Measurements from ENCODE around the gene ABLIM1. TPM values are rescaled to one million over a fixed set of nuclear protein-coding genes. Genes with fewer than 3 reads are reported as not detected.

The ABLIM1 gene
- total RNA-seq, 2 experiments from 2014 or later, result 114 to 116 TPM

DNA sequence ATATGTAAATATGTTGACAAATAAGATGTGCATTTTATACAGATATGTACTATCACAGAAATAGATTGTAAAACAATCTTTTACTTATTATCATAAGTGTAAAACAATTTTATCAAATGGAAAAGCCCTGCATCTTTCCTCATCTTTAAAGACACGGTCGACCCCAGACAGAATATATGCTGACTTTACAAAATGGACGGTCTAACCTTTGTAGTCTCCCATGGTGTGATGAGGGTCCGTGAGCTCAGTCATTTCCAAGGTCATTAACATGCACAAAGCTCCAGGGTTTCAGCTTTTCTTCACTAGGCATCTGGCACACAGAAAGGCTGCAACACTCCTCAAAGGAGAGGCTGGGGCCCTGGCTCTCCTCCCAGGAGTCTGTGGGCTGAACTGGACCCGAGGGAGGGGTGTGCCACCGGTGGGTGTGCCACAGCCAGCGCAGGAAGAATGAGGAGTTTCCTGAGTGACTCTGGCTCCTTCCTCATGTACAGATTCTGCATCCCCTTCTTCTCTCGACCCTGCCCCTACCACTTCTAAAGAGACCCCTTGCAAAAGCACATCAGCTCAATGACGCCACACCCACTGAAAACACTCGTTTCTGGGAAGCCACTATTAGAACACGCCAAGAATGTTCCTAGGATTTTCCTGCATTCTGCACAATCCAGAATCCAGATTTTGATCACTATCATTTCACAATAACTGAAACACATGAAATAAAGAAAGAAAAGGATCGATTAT lies 26.2 kb upstream of the ABLIM1 start:
- Mint-ChIP-seq H3K4me3 (no peak overlapping the region), H3K9me3 (no peaks in the 10 kb centered on the region), H3K36me3 (no peaks in the 10 kb centered on the region), H3K4me1 (no peaks in the 10 kb centered on the region), H3K27me3 (no peaks in the 10 kb centered on the region), H3K27ac (no peak overlapping the region)
- DNase-seq, result no peak

DNA sequence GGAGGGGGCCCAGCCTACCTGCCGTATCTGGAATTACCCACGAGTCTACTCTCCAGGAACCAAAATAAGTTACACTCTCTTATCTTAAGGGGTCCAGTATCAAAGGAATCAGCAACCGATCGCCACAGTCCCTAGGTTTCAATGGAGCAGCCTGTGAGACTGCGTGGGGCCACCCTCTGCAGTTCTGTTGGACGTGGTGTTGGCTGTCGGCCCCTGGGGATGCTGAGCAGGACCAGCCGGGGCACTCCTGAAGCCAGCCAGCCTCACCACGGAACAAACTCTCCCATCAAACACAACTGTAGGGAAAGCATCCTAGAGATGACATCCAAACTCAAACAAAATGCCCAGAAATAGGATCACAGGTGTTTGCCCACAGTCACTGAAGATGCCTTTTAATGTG lies 25.5 kb upstream of the ABLIM1 start:
- no peak overlapping the region for H3K4me3 Mint-ChIP-seq

DNA sequence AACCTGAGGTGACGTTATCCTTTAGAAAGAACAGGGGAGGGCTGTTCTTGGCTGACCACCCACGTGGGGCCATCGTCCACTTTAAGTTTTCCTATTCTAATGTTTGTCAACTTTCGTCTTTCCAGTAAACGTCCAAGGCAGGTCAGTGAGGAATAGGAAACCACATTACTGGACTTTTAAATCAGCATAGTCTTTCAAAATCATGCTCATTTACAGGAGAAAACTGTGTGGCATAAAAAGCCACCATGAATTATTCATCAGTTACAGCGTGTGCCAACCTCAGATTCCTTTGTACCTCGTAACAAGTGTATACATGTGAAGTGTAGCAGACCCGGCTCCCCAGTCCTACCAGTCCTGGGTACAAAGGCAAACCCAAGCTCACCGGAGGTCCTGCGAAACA lies 25.1 kb upstream of the ABLIM1 start:
- no peak overlapping the region for H3K4me3 Mint-ChIP-seq

More for the DNA sequence above, 25.5 kb upstream of the ABLIM1 start:
- Mint-ChIP-seq H3K36me3 (no peaks in the 10 kb centered on the region), H3K9me3 (no peaks in the 10 kb centered on the region), H3K4me1 (no peaks in the 10 kb centered on the region), H3K27ac (no peak overlapping the region), H3K27me3 (no peaks in the 10 kb centered on the region)
- no peak for DNase-seq

DNA sequence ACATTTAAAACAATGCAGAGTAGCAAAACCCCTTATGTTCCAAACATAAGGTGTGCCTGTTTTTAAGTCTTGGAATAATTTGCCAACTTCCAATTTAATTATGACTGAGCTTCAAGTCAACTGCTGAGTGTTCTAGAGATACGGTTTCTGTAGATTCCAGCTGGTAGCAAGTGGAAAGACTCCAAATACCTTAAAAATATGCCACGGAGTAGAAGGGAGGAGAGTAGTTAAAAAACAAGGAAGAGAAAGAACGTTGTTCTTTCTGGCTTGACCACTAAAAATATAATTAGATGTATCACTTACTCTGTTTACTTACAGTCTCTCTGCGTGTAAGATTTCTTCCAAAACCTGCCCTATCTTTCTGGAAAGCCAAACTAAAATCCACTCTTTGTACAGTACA lies 24.5 kb upstream of the ABLIM1 start:
- Mint-ChIP-seq H3K4me3 (no peak overlapping the region), H3K27ac (no peak overlapping the region)

More for the DNA sequence above, 25.1 kb upstream of the ABLIM1 start:
- no peaks in the 10 kb centered on the region for H3K36me3 Mint-ChIP-seq
- no peaks in the 10 kb centered on the region for H3K4me1 Mint-ChIP-seq
- H3K27me3 Mint-ChIP-seq, result no peaks in the 10 kb centered on the region
- DNase-seq, result no peak
- H3K9me3 Mint-ChIP-seq, result no peaks in the 10 kb centered on the region
- no peak overlapping the region for H3K27ac Mint-ChIP-seq

DNA sequence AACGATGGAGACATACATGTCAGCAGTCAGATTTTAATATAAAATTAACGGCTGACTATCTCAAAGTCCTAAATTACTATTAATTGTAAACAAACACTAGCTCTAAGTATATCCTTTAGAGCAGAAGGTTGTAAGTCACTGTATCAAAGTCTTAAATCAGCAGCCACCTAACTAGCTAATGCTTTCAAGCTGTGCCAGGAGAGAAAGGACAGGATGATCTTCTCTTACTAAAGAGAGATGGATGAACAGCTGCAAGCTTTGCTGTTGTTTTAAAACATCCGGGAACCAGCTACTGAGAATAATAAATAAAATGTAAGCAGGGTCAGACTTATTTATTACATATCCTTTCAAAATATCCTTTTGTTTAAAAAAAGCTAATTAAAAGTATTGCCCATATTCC lies 24.0 kb upstream of the ABLIM1 start:
- Mint-ChIP-seq H3K4me1 (no peaks in the 10 kb centered on the region), H3K4me3 (no peak overlapping the region), H3K9me3 (no peaks in the 10 kb centered on the region), H3K36me3 (no peaks in the 10 kb centered on the region), H3K27ac (no peak overlapping the region), H3K27me3 (no peaks in the 10 kb centered on the region)
- no peak for DNase-seq

More for the DNA sequence above, 24.5 kb upstream of the ABLIM1 start:
- no peaks in the 10 kb centered on the region for H3K36me3 Mint-ChIP-seq
- H3K27me3 Mint-ChIP-seq, result no peaks in the 10 kb centered on the region
- H3K9me3 Mint-ChIP-seq, result no peaks in the 10 kb centered on the region
- no peaks in the 10 kb centered on the region for H3K4me1 Mint-ChIP-seq
- no peak for DNase-seq

DNA sequence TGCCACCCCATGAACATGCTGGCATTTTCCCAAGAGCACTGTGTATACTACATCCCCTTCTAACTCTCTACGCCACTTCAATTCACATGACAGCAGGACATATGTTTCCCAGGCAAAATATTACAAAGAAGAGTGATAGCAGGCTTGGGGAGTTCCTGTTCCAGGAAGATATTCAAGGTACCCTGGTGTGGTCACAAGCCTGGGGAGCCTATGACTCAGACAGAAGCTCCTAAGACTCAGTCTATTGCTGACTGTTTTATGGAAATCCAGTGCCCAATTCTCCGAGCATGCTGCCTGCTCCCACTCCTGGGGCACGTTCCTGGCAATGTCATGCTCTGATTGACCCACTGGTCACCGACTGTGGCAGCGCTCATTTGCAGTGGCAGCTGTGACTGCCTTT lies 23.5 kb upstream of the ABLIM1 start:
- Mint-ChIP-seq H3K9me3 (no peaks in the 10 kb centered on the region), H3K4me1 (no peaks in the 10 kb centered on the region), H3K36me3 (no peaks in the 10 kb centered on the region), H3K27me3 (no peaks in the 10 kb centered on the region), H3K4me3 (no peak overlapping the region), H3K27ac (no peak overlapping the region)
- DNase-seq, result no peak

DNA sequence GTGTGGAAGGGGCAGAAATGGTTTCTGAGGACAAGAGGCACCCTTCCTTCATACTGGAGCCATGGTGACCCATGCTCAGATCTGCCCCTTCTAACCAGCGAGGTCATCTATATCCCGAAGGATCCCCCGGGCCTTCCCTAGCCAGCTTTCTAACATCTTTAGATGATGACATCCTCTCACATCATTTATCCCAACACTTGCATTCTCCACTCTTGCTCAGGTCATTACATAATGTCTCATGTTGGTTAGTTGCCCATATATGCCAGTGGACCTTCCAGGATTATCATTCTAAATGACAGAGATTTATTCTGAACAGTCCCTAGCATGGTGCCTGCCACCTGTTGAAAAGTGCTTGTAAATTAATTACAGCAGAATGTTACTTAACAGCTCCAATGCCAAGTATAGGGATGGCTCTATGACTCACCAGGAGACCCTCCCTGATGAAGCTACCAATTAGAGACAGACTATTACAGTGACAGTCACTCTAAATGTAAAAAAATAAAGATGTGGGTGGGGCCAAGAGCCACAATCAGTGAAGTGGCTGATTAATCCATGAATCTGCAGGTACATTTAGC lies 22.6 kb upstream of the ABLIM1 start:
- Mint-ChIP-seq H3K27ac (no peak overlapping the region), H3K4me1 (no peaks in the 10 kb centered on the region), H3K27me3 (no peaks in the 10 kb centered on the region), H3K9me3 (no peaks in the 10 kb centered on the region), H3K36me3 (no peaks in the 10 kb centered on the region), H3K4me3 (no peak overlapping the region)
- no peak for DNase-seq

DNA sequence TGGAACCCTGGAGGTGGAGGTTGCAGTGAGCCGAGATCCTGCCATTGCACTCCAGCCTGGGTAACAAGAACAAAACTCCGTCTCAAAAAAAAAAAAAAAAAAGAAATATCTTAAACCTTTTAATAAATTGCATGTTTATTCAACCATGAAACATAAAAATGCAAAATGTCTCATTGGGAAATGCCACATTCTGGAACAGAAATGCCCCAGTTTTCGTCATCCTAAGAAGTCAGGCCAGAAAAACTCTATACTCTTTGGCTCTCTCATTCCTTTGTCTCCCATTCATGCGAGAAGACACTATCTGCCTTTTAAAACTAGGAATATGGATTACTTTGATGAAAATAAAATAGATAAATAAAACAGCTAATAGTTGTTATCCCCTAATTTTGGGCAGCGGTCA lies 21.5 kb upstream of the ABLIM1 start:
- DNase-seq, result no peak
- Mint-ChIP-seq H3K27me3 (no peaks in the 10 kb centered on the region), H3K9me3 (no peaks in the 10 kb centered on the region)

DNA sequence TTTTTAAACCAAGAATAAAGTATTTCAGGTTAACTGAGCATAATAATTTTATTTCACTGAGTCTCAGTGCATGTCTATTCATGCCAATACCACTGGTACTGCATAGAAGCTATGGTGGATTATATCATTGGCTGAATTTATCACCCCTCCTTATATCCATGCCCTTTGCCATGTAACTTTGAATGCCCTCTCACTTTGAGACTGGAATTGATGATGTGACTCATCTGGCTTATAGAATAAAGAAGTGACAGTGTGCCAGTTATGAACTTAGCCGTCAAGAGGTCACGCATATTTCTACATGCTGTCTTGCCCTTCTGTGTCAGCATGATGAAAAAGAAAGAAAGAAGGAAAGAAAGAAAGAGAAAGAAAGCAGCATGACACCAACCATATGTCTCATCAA lies 20.7 kb upstream of the ABLIM1 start:
- Mint-ChIP-seq H3K27me3 (no peaks in the 10 kb centered on the region), H3K4me3 (no peak overlapping the region), H3K27ac (no peak overlapping the region), H3K36me3 (no peaks in the 10 kb centered on the region), H3K9me3 (no peaks in the 10 kb centered on the region), H3K4me1 (no peaks in the 10 kb centered on the region)
- DNase-seq, result no peak

More for the DNA sequence above, 21.5 kb upstream of the ABLIM1 start:
- Mint-ChIP-seq H3K4me3 (no peak overlapping the region), H3K27ac (no peak overlapping the region), H3K4me1 (no peaks in the 10 kb centered on the region), H3K36me3 (no peaks in the 10 kb centered on the region)

DNA sequence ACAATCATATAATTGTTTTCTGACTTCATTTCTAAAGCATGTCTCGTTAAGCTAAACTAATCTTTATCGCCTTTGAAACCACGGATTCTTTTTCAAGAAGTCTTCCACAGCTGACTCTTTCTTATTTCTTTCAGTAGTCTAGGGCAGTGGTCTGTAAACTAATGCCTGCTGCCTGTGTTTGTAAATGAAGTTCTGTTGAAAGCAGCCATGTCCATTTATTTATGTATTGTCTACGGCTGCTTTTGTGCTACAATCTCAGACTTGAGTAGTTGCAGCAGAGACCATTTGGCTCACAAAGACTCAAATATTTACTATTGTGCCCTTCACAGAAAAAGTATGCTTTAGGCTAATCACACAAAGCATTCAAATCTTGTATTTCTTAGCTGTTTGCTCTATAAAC lies 20.3 kb upstream of the ABLIM1 start:
- H3K9me3 Mint-ChIP-seq, result no peaks in the 10 kb centered on the region
- DNase-seq, result no peak
- no peak overlapping the region for H3K4me3 Mint-ChIP-seq
- H3K4me1 Mint-ChIP-seq, result no peaks in the 10 kb centered on the region
- no peaks in the 10 kb centered on the region for H3K36me3 Mint-ChIP-seq
- no peak overlapping the region for H3K27ac Mint-ChIP-seq
- H3K27me3 Mint-ChIP-seq, result peaks cover 3% of the 10 kb centered on the region

DNA sequence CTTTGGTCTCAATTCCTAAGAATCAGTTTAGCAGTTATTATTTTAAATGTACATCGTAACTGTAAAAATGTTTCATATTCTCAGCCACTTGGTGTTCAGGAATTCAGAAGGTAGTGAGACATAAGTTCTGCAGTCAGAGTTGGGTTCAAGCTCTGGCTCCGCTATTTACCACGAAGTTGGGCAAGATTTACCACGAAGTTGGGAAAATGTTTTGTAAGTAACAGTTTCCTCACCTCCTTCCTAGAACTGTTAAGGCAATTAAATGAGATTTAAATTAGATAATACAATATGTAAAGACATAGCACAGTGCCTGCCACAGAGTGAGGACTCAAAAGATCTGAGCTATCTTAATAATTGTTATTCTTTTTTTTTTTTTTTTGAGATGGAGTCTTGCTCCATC lies 16.3 kb upstream of the ABLIM1 start:
- no peaks in the 10 kb centered on the region for H3K4me1 Mint-ChIP-seq
- H3K36me3 Mint-ChIP-seq, result no peaks in the 10 kb centered on the region
- no peak overlapping the region for H3K4me3 Mint-ChIP-seq
- no peak overlapping the region for H3K27ac Mint-ChIP-seq
- no peaks in the 10 kb centered on the region for H3K9me3 Mint-ChIP-seq
- DNase-seq, result no peak
- H3K27me3 Mint-ChIP-seq, result peaks cover 3% of the 10 kb centered on the region

DNA sequence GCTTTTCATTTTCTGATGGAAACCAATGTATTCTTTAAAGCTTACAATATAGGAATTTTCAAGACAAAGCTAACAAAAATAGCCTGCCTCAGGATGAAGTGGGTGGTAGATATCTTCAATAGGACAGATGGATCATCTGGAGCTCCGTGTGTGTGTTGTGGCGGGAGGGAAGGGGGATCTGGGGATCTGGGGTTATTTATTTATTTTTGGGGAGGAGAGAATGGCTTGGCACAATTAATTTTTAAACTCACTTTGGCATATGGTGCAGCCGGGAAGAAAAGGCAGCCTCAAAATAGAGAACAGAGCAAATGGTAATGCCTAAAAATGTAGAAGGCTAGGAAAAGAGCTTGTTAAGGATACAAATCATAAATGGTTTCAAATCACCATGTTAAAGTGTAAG lies 11.6 kb upstream of the ABLIM1 start:
- H3K4me3 Mint-ChIP-seq, result no peak overlapping the region
- no peaks in the 10 kb centered on the region for H3K36me3 Mint-ChIP-seq
- no peak overlapping the region for H3K27ac Mint-ChIP-seq

DNA sequence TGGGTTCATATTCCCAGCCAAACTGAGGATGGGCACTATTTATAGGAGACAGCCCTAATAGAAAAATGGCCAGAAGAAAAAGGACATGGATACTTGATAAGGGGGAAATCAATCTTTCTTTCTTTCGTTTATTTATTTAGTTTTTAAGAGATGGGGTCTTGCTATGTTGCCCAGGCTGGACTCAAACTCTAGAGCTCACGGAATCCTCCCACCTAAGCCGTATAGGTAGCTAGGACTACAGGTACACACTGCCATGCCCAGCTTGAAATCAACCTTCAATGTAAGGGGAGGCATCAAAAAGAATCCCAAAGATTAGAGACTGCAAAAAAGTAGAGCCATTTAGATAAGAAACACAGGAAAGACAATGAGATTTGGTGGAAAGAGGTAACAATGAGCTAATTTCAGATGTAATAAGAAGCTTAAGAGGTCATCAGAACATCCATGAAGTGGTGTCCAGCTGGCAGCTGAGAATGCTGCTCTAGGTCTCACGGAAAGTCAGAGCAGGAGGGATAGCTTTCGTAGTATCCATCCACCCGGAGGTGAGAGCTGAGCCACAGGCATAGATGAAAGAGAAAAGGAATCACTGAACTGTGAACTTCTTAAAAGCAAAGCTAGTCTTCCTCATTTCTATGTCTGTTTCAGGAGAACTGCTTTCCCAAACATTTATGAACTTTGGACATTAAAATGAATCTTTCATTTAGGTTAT lies 10.5 kb upstream of the ABLIM1 start:
- H3K27ac Mint-ChIP-seq, result no peak overlapping the region
- no peak for DNase-seq
- peaks cover under 1% of the 10 kb centered on the region for H3K27me3 Mint-ChIP-seq
- no peaks in the 10 kb centered on the region for H3K4me1 Mint-ChIP-seq
- peaks cover 6% of the 10 kb centered on the region for H3K9me3 Mint-ChIP-seq
- H3K4me3 Mint-ChIP-seq, result no peak overlapping the region
- no peaks in the 10 kb centered on the region for H3K36me3 Mint-ChIP-seq

More for the DNA sequence above, 11.6 kb upstream of the ABLIM1 start:
- no peak for DNase-seq
- Mint-ChIP-seq H3K27me3 (peaks cover 3% of the 10 kb centered on the region), H3K9me3 (peaks cover 6% of the 10 kb centered on the region), H3K4me1 (no peaks in the 10 kb centered on the region)

DNA sequence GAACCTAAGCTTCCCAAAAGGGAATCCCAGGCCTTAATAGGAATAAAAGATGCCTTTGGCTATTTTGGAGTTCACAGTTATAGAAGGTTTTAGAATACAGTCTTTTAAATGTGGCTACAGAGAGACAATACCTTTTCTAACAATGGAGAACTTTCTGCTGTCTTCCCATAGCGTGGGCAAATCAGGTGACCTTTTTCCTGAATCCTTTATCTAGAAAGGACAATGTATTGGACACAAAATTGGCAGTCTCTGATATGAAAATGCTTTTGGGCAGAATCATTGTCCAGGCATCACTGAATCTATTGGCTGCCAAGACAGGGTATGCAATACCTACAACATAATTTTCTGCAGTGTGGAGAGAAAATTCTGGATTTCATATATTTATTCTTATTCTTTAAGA lies 7.8 kb upstream of the ABLIM1 start:
- Mint-ChIP-seq H3K4me3 (no peak overlapping the region), H3K27ac (no peak overlapping the region), H3K36me3 (no peaks in the 10 kb centered on the region), H3K4me1 (no peaks in the 10 kb centered on the region), H3K9me3 (peaks cover 6% of the 10 kb centered on the region), H3K27me3 (no peaks in the 10 kb centered on the region)
- no peak for DNase-seq

DNA sequence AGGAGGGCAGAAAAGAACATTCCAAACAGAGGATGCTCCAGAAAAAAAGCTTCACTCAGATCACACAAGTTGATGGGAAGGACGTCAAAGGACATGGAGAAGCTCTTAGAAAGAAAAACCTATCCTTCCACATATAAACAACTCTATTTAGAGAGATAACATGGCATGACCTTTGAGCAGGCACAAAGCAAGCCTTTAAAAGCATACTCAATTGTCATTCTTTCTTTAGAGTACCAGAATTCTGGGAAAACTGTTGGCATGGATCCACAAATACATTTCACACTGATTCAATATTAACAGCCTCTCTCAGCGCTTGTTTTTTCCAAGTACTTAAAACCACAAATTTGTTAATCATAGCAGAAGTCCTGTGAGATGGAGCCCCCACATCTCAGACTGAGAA lies 7.3 kb upstream of the ABLIM1 start:
- Mint-ChIP-seq H3K9me3 (peaks cover 6% of the 10 kb centered on the region), H3K4me3 (no peak overlapping the region), H3K27ac (no peak overlapping the region), H3K36me3 (no peaks in the 10 kb centered on the region), H3K27me3 (no peaks in the 10 kb centered on the region), H3K4me1 (no peaks in the 10 kb centered on the region)
- no peak for DNase-seq

DNA sequence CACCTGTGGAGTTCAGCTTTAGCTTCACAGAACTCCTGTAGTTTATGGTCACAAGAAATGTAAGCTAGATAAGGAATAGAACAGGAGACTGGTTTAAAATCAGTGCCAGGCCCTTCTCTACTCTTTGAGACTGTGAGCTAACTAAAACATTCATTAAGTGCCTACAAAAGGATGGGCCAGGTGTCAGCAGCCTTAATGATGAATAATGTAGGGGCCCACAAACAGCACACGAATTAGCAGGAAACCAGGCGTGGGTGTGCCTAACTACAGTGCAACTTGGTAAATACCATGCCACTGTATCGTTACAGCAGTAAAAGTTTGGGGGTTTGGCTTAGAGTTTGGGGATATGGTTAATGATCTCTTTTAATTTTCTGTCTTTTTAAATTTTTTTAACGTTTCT lies 6.1 kb upstream of the ABLIM1 start:
- no peak overlapping the region for H3K27ac Mint-ChIP-seq
- peaks cover 6% of the 10 kb centered on the region for H3K9me3 Mint-ChIP-seq
- no peak overlapping the region for H3K4me3 Mint-ChIP-seq
- H3K27me3 Mint-ChIP-seq, result no peaks in the 10 kb centered on the region
- no peak for DNase-seq
- H3K4me1 Mint-ChIP-seq, result no peaks in the 10 kb centered on the region
- no peaks in the 10 kb centered on the region for H3K36me3 Mint-ChIP-seq

All from activated naive CD8-positive, alpha-beta T cell treated with anti-CD3 and anti-CD28 coated beads for 36 hours (primary cell).